HUES6 (cell line): Measurements from ENCODE around the gene ADAMTS7.
"Not testable (repeated sequence)": the region's sequence is repeated elsewhere in the genome, so short reads cannot be mapped to it uniquely, and the experiment has no call there.

Experiments
- H3K27ac ChIP-seq: 2 replicates; pipeline ENCODE4 v1.7.0; 2013; ENCODE audit warnings: low read depth, mild to moderate bottlenecking, low read length, inconsistent platforms
- H3K27me3 ChIP-seq: 2 replicates; pipeline ENCODE4 v1.6.1; 2013; ENCODE audit warnings: low read length; ENCODE audit not compliant: control insufficient read depth, insufficient read depth
- H3K36me3 ChIP-seq: 2 replicates; pipeline ENCODE4 v1.6.1; 2013; ENCODE audit warnings: low read length; ENCODE audit not compliant: control insufficient read depth, insufficient read depth
- H3K4me1 ChIP-seq: 2 replicates; pipeline ENCODE4 v1.6.1; 2013; ENCODE audit warnings: low read length; ENCODE audit not compliant: control insufficient read depth, insufficient read depth
- H3K4me3 ChIP-seq: 2 replicates; pipeline ENCODE4 v1.5.1; 2013; ENCODE audit warnings: low read depth, low read length
- H3K9ac ChIP-seq: one replicate; pipeline ENCODE4 v1.6.1; 2013; ENCODE audit warnings: mild to moderate bottlenecking, low read length
- H3K9me3 ChIP-seq: 2 replicates; pipeline ENCODE4 v1.6.1; 2013; ENCODE audit warnings: low read depth, low read length; ENCODE audit not compliant: control insufficient read depth, insufficient read depth

ADAMTS7 gene

DNA sequence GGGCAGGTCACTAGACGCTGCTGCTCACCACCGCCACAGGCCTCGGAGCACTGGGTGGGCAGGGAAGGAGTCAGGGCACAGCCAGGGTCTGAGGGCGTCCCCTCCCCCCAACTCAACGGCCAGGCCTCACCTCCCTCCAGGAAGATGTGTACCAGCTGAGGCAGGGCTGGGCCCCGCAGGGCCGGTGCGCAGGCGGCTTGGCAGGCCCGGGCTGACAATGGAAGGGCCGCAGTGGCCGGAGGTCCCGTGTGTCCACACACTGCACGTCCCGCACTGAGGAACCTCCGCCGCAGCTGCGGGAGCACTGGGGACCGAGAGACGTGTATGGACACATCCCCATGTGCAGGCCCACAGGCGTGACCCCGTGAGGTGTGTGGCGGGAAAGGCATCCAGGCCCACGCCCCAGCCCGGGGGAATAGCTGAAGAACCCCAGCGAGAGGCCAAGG lies 47.4 kb downstream of the ADAMTS7 start:
- Histone ChIP-seq H3K27ac (no peak overlapping the region), H3K9me3 (no peaks in the 10 kb centered on the region), H3K4me1 (peaks cover 4% of the 10 kb centered on the region), H3K4me3 (no peak overlapping the region), H3K9ac (no peak overlapping the region), H3K27me3 (no peaks in the 10 kb centered on the region), H3K36me3 (peaks cover 2% of the 10 kb centered on the region; the same call in 1 of the 2 replicates)

DNA sequence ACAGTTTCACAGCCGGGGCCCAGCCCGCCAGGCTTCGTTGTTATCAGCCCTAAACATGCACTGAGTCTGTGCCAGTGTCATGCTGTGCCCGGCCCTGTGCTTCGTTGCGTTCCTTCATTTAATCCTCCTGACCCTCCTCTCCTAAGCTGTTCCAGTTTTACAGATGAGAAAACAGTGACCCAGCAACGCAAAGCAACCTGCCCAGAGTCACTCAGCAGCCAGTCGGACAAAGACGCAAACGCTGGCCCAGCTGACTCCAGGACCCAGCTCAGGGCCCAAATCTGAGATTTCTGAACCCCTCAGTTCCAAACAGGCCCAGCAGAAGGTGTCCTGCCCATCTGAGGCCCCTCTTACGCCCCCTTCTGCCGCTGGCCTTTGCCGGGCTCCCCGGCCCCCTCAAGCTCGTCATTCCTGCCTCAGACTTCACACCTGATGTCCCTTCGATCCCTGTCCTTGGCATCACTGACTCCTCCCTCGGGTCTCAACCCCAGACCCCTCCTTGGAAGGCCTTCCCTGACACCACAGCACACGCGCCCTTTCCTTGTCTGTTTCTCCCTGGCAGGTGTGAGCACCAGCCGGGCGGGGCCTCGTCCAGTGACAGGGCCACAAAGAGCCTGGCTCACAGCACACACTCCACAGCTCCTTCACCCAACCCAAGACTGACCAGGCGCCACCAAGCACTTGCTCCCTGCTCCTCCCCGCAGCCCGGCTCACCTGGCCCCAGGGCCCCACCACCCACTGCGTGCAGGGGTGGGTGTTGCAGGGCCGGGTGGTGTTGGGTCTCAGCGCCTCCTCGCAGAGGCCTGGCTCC lies 48.1 kb downstream of the ADAMTS7 start:
- Histone ChIP-seq H3K4me1 (peaks cover 2% of the 10 kb centered on the region), H3K4me3 (no peak overlapping the region), H3K27ac (no peak overlapping the region), H3K36me3 (peaks cover 2% of the 10 kb centered on the region; the same call in 1 of the 2 replicates), H3K27me3 (no peaks in the 10 kb centered on the region), H3K9me3 (no peaks in the 10 kb centered on the region), H3K9ac (no peak overlapping the region)

DNA sequence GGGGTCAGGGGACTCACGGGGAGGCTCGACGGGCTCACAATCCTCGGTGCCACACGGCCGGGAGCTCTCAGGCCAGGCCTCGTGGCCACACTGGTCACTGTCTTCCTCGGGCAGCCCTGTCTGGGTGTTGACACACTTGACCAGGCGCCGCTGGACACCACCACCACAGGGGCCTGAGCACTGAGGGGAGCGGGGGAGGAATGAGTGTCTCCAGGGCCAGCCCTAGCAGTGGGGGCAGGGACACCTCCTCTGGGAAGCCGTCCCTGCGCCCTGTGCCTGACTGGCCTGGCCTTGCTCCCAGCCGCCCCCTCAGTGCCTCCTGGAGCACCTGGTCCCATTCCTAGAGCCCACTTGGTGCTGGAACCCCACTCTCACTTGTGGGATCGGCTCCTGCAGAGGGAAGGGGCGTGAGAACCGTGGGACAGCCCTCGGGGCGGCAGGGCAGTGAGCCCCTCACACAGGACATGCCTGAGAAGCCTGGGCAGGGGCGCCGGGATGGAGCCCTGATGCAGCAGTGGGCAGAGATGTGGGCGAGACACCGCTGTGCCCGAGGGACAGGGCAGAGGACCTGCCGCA lies 48.8 kb downstream of the ADAMTS7 start:
- H3K4me3 ChIP-seq, H3K9ac ChIP-seq, H3K9me3 ChIP-seq, H3K27ac ChIP-seq, H3K4me1 ChIP-seq, H3K27me3 ChIP-seq, H3K36me3 ChIP-seq: not testable (repeated sequence)

DNA sequence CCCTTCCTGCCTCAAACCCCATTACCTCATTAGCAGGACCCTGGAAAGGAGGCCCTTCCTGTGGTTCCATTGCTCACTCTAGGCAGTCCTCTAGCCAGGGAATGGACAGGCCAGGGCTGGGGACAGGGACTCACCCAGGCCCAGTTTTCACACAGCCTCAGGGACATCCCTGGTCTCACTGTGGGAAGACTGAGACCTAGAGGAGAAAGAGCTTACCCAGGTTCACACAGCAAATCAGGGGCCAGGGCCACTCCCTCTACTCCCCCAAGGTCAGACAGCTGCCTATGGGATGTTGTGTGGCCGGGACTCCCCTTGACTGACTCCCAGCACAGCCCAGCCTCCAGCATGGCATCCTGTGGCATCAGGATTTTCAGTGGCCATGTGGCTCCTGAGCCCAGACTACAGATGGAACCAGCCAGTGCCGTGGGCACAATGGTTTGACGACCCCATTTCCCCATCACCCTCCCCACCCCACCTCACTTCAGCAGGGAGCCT lies 49.3 kb downstream of the ADAMTS7 start:
- no peaks in the 10 kb centered on the region for H3K36me3 ChIP-seq
- no peaks in the 10 kb centered on the region for H3K9me3 ChIP-seq
- H3K27me3 ChIP-seq: no peaks in the 10 kb centered on the region
- H3K27ac ChIP-seq: no peak overlapping the region
- H3K4me3 ChIP-seq: no peak overlapping the region
- H3K9ac ChIP-seq: no peak overlapping the region
- no peaks in the 10 kb centered on the region; the same call in 1 of the 2 replicates for H3K4me1 ChIP-seq

DNA sequence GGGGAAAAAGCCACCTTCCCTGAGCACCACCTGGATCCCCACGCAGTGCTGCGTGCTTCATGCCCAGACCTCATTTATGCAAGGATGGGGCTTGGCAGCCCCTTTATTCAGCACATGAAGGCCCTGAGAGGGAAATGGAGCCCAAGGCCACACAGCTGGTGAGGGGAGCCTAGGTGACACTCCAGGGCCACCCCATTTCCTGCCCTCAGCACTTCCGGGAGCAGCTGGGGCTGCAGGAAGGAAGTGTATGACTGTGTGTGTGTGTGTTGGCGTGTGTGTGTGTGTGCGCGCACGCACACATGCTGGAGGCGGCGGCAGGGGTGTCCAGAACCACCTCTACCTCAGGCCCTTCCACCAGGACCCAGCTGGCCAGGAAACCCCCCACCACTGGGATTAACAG lies 49.8 kb downstream of the ADAMTS7 start:
- not testable (repeated sequence) for H3K9me3 ChIP-seq, H3K4me1 ChIP-seq, H3K27ac ChIP-seq, H3K36me3 ChIP-seq, H3K27me3 ChIP-seq, H3K9ac ChIP-seq, H3K4me3 ChIP-seq

DNA sequence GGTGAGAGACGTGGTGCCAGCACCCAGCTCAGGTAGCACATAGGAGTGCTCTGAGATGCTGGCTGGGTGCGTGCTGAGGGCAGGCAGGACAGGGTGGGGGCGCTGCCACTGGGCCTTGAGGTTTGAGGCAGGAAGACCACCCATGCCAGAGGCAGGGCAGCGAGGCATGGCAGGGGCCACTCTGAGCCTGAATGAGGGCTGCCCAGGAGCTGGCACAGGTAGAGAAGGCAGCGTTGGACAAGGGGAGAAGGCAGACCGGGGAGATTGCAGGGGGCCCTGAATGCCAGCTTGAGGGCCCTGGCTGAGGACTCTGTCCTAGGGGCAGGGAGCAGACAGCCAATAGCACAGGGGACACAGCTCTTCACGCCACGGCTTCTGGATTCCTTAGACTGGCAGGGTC lies 50.2 kb downstream of the ADAMTS7 start:
- Histone ChIP-seq H3K4me1 (no peaks in the 10 kb centered on the region; the same call in 1 of the 2 replicates), H3K9me3 (no peaks in the 10 kb centered on the region), H3K27ac (no peak overlapping the region)

DNA sequence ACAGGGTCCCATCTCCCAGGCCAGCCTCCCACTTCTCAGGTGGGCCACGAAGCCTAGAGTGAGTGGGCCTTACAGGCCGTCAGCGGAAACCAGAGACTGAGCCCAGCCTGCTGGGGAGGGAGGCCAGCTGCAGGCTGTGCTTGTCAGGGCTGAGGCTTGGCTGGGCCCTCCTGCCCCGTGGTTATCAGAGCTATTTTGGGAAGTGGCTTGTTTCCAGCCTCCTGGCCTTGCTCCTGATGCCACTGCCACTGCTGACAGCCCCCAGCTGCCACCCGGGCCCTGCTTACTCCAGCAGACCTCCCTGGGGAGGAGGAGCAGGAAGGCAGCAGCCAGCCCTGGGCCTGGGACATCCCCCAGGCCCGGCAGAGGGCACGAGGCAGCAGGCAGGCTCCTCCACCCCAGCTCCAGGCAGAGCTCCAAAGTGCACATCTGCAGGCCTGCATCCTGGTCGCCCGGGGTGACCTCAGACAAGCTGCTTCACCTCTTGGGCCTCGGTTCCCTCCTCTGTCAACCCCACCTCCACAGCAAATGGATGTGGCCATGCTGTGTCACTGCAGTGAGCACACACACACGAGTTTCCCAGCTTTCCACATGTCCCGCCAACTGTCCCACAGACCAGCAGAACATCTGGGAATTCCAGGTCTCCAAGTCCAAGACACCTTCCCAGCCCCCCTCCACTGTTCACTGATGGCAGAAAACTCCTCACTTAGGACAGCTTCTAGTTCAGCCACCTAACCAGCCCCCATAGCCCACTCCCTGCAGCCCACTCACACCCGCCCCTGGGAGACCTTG lies 51.0 kb downstream of the ADAMTS7 start:
- not testable (repeated sequence) for H3K4me1 ChIP-seq, H3K9ac ChIP-seq, H3K27me3 ChIP-seq, H3K27ac ChIP-seq, H3K4me3 ChIP-seq, H3K36me3 ChIP-seq, H3K9me3 ChIP-seq

More for the DNA sequence above, 50.2 kb downstream of the ADAMTS7 start:
- Histone ChIP-seq H3K4me3 (no peak overlapping the region), H3K27me3 (no peaks in the 10 kb centered on the region), H3K36me3 (no peaks in the 10 kb centered on the region), H3K9ac (no peak overlapping the region)

DNA sequence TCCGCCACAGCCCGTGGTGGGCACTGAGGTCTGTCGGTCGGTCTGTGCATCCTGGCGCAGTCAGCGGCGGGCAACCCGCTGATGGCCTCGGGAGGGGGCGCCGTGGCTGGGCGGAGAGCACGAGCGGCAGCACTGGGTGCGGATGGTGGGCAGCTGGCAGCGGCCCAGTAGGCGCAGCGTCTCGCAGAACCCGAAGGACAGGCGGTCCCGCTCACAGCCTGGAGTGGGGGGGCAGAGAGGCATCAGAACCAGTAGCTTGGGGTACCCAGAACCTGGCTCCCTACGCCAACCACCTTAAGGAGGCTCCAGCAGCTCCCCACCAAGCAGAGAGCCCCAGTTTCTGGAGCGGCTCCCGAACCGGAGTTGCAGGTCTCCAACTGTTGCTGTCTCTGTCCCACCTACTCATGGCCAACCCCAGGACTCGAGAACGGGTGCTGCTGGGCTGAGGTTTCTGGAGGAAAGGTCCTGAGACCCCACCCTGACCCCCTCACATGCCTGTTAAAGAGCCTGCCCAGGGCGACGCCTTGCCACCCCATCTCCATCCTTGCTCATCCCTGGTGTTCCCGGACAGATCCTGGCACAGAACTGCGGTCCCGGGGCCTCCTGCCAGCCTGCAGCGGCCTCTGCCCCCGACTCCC lies 51.8 kb downstream of the ADAMTS7 start:
- not testable (repeated sequence) for H3K27ac ChIP-seq, H3K9me3 ChIP-seq, H3K4me3 ChIP-seq, H3K9ac ChIP-seq, H3K27me3 ChIP-seq, H3K4me1 ChIP-seq, H3K36me3 ChIP-seq

DNA sequence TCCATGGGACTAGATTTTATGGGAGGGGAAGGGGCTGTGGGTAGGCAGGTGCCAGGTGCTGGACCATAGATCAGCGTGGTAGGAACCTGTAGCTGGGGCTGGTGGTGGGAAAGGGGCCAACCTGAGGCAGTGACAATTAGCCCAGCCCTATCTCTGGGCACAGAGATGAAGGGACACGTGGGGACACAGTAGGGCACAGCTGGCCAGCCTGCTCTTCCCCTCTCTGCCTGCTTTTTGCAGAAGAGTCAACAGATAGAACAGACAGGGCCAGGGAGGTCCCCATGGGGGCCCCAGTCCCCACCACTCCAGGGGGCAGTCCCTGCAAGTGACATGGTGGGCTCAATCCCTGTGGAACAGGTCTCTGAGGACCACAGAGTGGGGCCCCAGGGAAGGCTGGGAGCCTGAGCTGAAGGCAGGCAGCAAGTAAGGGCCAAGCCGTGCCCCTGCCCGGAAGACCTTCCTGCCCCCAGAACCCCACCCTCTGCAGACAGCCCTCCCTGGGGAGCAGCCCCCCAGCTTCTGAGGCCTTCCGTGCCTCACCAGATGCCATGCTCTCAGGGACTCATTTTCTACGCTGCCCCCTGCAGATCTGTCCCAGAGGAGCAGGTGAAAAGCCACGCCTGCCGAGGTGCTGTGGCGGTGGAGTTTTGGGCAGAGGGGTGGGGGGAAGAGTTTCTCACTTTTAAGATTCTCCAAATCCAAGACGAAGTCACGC lies 52.6 kb downstream of the ADAMTS7 start:
- not testable (repeated sequence) for H3K4me1 ChIP-seq, H3K27me3 ChIP-seq, H3K4me3 ChIP-seq, H3K36me3 ChIP-seq, H3K9me3 ChIP-seq, H3K27ac ChIP-seq, H3K9ac ChIP-seq

DNA sequence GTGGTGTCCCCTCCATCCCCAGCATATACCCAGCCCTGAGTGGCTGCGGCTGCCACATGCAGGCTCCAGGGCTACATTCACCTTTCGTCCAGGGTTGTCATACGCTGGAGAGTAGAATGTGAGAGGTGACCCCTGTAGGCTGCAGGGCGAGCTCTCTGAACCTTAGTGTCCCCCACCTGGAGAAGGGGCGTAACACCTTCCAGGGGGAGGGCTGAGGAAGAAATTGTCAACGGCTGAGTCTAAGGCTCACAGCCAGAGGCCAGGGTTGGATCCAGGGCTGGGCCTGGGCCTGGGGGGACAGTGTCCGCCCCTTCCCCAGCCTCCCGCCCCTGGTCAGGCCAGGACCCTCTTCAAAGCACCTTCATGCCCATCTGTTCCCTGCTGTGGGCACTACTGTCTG lies 53.2 kb downstream of the ADAMTS7 start:
- not testable (repeated sequence) for H3K9ac ChIP-seq, H3K4me1 ChIP-seq, H3K36me3 ChIP-seq, H3K9me3 ChIP-seq, H3K27ac ChIP-seq, H3K4me3 ChIP-seq, H3K27me3 ChIP-seq
